Bladder microvascular endothelial cell (primary cell): Measurements from ENCODE around the gene EHD2. TPM values are rescaled to one million over a fixed set of nuclear protein-coding genes. Genes with fewer than 3 reads are reported as not detected.

Experiments
- total RNA-seq: library from RNA; depleted of rRNA; stranded (reverse); fragments of >200 nt; gene quantifications from 2 replicates; pipeline ENCODE4 v1.2.3, GENCODE V29; 2014

EHD2 gene, protein sequence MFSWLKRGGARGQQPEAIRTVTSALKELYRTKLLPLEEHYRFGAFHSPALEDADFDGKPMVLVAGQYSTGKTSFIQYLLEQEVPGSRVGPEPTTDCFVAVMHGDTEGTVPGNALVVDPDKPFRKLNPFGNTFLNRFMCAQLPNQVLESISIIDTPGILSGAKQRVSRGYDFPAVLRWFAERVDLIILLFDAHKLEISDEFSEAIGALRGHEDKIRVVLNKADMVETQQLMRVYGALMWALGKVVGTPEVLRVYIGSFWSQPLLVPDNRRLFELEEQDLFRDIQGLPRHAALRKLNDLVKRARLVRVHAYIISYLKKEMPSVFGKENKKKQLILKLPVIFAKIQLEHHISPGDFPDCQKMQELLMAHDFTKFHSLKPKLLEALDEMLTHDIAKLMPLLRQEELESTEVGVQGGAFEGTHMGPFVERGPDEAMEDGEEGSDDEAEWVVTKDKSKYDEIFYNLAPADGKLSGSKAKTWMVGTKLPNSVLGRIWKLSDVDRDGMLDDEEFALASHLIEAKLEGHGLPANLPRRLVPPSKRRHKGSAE
- 130 and 252 TPM in 2 replicates for total RNA-seq

DNA sequence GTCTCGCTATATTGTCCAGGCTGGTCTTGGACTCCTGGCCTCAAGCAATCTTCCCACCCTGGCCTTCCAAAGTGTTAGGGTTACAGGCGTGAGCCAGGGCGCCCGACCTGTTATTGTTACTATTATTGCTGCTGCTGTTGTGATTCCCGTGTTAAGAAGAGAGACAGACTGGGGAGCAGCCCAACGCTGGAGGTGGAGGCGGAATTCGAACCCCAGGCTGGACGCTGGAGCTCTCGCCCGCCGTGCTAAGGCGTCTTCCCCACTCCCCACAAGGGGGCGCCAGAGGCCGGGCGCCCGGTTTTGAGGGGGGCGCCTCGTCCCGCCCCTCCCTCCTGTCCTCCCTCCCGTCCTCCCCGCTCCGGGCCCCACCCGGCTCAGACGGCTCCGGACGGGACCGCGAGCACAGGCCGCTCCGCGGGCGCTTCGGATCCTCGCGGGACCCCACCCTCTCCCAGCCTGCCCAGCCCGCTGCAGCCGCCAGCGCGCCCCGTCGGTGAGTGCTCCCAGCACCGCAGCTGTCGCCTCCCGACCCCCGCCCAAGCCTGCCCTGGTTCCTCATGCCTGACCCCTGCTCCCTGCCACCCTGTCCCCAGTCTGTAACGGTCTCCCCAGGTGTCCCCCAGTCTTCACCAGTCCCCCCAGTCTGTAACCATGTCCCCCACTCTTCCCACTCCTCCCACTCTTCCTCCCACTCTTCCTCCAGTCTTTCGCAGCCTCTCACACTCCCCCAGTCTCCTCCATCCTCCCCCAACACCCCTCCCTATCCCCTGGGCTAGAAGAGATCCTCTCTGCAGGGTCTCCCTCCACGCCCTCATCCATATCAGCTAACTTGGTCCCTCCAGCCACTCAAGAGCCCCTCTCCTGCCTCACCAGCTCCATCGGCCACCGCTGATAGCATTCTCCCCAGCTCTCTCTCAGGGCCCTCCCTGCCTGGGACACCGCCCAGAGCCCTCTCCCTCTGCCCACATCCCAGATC is at the start of gene EHD2:
Gene EHD2, plus strand, starts transcription at position 377 of the 976 bp plus-strand sequence. CDS start 3,191 bp downstream, outside the sequence.

DNA sequence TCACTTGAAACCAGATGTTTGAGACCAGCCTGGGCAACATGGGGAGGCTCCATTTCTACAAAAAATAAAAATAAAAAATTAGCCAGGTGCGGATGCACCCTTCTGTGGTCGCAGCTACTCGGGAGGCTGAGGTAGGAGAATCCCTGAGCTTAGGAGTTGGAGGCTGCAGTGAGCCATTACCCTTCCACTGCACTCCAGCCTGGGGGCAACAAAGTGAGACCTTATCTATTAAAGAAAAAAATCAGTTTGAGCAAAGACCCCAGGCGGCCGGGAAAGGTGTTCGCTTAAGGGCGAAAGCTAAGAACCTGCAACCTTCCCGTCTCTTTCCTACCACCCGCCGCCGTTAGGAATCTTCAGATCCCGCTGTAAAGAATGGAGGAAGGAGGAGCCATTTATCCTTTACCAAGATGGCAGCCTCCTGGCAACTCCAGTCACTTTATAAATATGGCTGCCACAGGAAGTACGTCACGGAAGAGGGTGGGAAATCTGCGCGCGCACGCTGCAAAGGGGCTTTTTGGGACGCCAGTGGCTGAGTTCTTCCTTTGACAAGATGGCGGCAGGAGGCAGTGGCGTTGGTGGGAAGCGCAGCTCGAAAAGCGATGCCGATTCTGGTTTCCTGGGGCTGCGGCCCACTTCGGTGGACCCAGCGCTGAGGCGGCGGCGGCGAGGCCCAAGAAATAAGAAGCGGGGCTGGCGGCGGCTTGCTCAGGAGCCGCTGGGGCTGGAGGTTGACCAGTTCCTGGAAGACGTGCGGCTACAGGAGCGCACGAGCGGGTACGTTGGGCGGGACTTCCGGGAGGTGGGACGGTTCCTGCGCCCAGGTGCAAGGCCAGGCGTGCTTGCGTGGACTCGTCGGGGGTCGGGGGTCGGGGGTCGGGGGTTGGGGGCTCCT is 32.0 kb downstream of the EHD2 start, which contains the start of gene NOP53:
Gene NOP53, plus strand, starts transcription at position 537 of the 892 bp plus-strand sequence. Its CDS starts 14 bp downstream, at position 551.

DNA sequence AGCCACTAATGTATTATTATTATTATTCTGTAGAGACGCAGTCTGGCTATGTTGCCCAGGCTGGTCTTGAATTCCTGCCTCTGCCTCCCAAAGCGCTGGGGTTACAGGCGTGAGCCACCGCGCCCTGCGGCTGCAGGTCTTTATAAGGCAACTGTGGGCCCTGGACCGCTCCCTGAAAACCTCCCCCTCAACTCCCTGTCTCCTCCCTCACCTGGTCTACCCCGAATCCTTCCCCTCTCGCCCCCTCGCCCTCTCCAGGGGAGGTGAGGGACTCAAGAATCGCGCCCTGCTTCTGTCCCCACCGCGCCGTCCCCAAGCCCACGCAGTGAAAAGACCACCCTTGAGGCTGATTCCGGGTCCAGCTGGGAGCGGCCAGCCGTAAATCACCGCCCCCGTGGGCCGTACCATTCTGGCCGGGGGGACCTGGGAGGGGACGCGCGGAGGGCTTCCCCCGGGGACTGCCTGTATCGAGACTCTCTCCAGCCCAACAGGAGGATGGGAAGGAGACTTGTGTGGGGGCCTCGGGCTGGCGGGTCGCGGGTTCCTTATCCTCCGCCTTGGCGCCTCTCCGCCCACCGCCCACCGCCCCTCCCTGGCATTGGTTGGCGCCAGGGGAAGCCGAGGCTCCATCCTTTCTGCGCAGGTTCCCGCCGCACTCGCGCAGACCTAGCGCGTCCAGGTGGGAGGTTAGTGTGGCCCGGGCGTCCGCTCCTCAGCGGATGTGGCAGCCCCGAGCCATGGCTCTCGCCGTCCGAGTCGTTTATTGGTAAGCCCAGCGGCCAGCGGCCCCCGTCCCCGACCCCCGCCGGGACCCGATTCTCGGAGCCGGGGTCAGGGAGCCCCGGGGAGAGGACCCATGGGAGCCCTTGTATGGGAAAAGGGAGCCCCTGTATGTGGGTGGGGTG is 65.1 kb downstream of the EHD2 start, which contains the start of gene SELENOW:
Gene SELENOW, plus strand, starts transcription at position 655 of the 905 bp plus-strand sequence. Its CDS starts 83 bp downstream, at position 738.

Other genes with a start within 250 kb of the EHD2 start
- gene SLC8A2, start 241.5 kb upstream of the EHD2 start, total RNA-seq, result not detected in 2 replicates
- 2.6 and 6.4 TPM in 2 replicates for gene KPTN, start 229.2 kb upstream of the EHD2 start, total RNA-seq
- 56.2 and 69.7 TPM in 2 replicates for gene NAPA, start 198.4 kb upstream of the EHD2 start, total RNA-seq
- 0.49 and 0.50 TPM in 2 replicates for gene ZNF541, start 140.3 kb upstream of the EHD2 start, total RNA-seq
- gene BICRA, start 104.3 kb upstream of the EHD2 start, total RNA-seq, result 1.6 and 8.4 TPM in 2 replicates
- 63.7 and 73.7 TPM in 2 replicates for gene NOP53, start 32.1 kb downstream of the EHD2 start, total RNA-seq
- 204 and 262 TPM in 2 replicates for gene SELENOW, start 65.3 kb downstream of the EHD2 start, total RNA-seq
- not detected in 2 replicates for gene TPRX1, start 91.1 kb downstream of the EHD2 start, total RNA-seq
- gene CRX, start 108.5 kb downstream of the EHD2 start, total RNA-seq, result under 0.01 TPM in 1 of 2 replicates, not detected in the other
- gene TPRX2, start 145.8 kb downstream of the EHD2 start, total RNA-seq, result not detected in 2 replicates
- not detected in 2 replicates for gene SULT2A1, start 172.9 kb downstream of the EHD2 start, total RNA-seq